IMR-90 (cell line): ENCODE measurements around the gene MALSU1. TPM values are rescaled to one million over a fixed set of nuclear protein-coding genes. Genes with fewer than 3 reads are reported as not detected.
A peak's percentile ranks its signal among the peaks of the same experiment; 100 is the strongest.

Experiments
- ATAC-seq: fragments of 200-7000 bp; cut with Tn5 transposase; 2 replicates; pipeline ENCODE4 v1.9.1; 2020; ENCODE audit warnings: low read depth, mild to moderate bottlenecking, moderate library complexity
- BruUV-seq: library from RNA; stranded (reverse); fragments of 400-500 nt; replicated peaks from 2 replicates; lab custom pipeline; 2021; lab: Mats Ljungman, UMichigan
- CTCF ChIA-PET: fragments of 300-600 bp; formaldehyde crosslinking; extraction: SDS; loops from one replicate; lab custom pipeline; 2021; ENCODE audit warnings: antibody characterized with exemption; lab: Yijun Ruan, JAX
- POLR2A ChIA-PET: fragments of 300-600 bp; sonication (Branson Sonifier 250); formaldehyde crosslinking; loops from one replicate; lab custom pipeline; 2022; ENCODE audit warnings: antibody characterized with exemption; ENCODE audit not compliant: unreplicated experiment; lab: Charles Lee
- DNase-seq: peaks from one replicate; pipeline ENCODE4 v3.0.0; 2013
- H2AFZ ChIP-seq: replicated peaks from 2 replicates; pipeline ENCODE3; 2013; ENCODE audit warnings: low read length, mild to moderate bottlenecking; ENCODE audit not compliant: poor library complexity
- H2AK5ac ChIP-seq: 2 replicates; pipeline ENCODE4 v1.6.1; 2013; ENCODE audit warnings: low read depth, low read length, inconsistent platforms
- H2AK9ac ChIP-seq: replicated peaks from 2 replicates; pipeline ENCODE3; 2013; ENCODE audit warnings: mild to moderate bottlenecking, low read depth, low read length, moderate library complexity; ENCODE audit not compliant: poor library complexity
- H2BK120ac ChIP-seq: 2 replicates; pipeline ENCODE4 v1.6.1; 2013; ENCODE audit warnings: low read depth, low read length, inconsistent platforms
- H2BK15ac ChIP-seq: 3 replicates; pipeline ENCODE4 v1.6.1; 2013; ENCODE audit warnings: low read depth, low read length, inconsistent platforms
- H2BK20ac ChIP-seq: 2 replicates; pipeline ENCODE4 v1.6.1; 2013; ENCODE audit warnings: low read depth, mild to moderate bottlenecking, inconsistent platforms, low read length, moderate library complexity
- H2BK5ac ChIP-seq: 2 replicates; pipeline ENCODE4 v1.6.1; 2013; ENCODE audit warnings: mild to moderate bottlenecking, low read depth, low read length, inconsistent platforms; ENCODE audit not compliant: poor library complexity, severe bottlenecking
- H3K14ac ChIP-seq: replicated peaks from 2 replicates; pipeline ENCODE4 v1.6.1; 2013; ENCODE audit warnings: low read depth, low read length, inconsistent platforms
- H3K18ac ChIP-seq: 2 replicates; pipeline ENCODE4 v1.6.1; 2013; ENCODE audit warnings: low read depth, low read length, control low read depth
- H3K23ac ChIP-seq: 2 replicates; pipeline ENCODE4 v1.6.1; 2013; ENCODE audit warnings: low read depth, low read length, inconsistent platforms
- H3K27ac ChIP-seq: 2 replicates; pipeline ENCODE4 v1.5.1; 2013; ENCODE audit warnings: mild to moderate bottlenecking, control low read depth, low read length; ENCODE audit not compliant: insufficient read depth
- H3K27me3 ChIP-seq: 2 replicates; pipeline ENCODE4 v1.6.1; 2013; ENCODE audit warnings: low read length; ENCODE audit not compliant: control insufficient read depth, insufficient read depth
- H3K36me3 ChIP-seq: 2 replicates; pipeline ENCODE4 v1.6.1; 2013; ENCODE audit warnings: low read length, mixed read lengths; ENCODE audit not compliant: control insufficient read depth, insufficient read depth
- H3K4ac ChIP-seq: 2 replicates; pipeline ENCODE4 v1.6.1; 2013; ENCODE audit warnings: low read depth, low read length, inconsistent platforms
- H3K4me1 ChIP-seq: 2 replicates; pipeline ENCODE4 v1.6.1; 2013; ENCODE audit warnings: low read length, mixed read lengths; ENCODE audit not compliant: control insufficient read depth, insufficient read depth
- H3K4me2 ChIP-seq: 2 replicates; pipeline ENCODE4 v1.6.1; 2013; ENCODE audit warnings: low read depth, mild to moderate bottlenecking, control low read depth, low read length, moderate library complexity
- H3K4me3 ChIP-seq: 2 replicates; pipeline ENCODE4 v1.5.1; 2013; ENCODE audit warnings: low read depth, mild to moderate bottlenecking, control low read depth, low read length, moderate library complexity; ENCODE audit not compliant: insufficient read depth
- H3K56ac ChIP-seq: 2 replicates; pipeline ENCODE4 v1.6.1; 2013; ENCODE audit warnings: low read length, inconsistent platforms; ENCODE audit not compliant: insufficient read depth; ENCODE audit errors: extremely low read depth
- H3K79me1 ChIP-seq, 2 experiments: 2 replicates each; pipeline ENCODE4 v1.6.1; 2013; ENCODE audit warnings: low read length in 2 of 2, inconsistent platforms in 1 of 2, low read depth in 1 of 2
- H3K9ac ChIP-seq: 2 replicates; pipeline ENCODE4 v1.6.1; 2013; ENCODE audit warnings: low read depth, low read length, control low read depth
- H3K9me1 ChIP-seq: 2 replicates; pipeline ENCODE4 v1.6.1; 2013; ENCODE audit warnings: low read length, inconsistent platforms; ENCODE audit not compliant: insufficient read depth
- H3K9me3 ChIP-seq: 2 replicates; pipeline ENCODE4 v1.6.1; 2013; ENCODE audit warnings: low read length; ENCODE audit not compliant: control insufficient read depth, insufficient read depth
- H4K20me1 ChIP-seq: 2 replicates; pipeline ENCODE4 v1.6.1; 2013; ENCODE audit warnings: low read length, inconsistent platforms; ENCODE audit not compliant: insufficient read depth
- H4K5ac ChIP-seq: 2 replicates; pipeline ENCODE4 v1.6.1; 2013; ENCODE audit warnings: mild to moderate bottlenecking, low read depth, low read length, control low read depth
- H4K8ac ChIP-seq, 2 experiments: 2 replicates each; pipeline ENCODE4 v1.6.1; 2013; ENCODE audit warnings: low read depth in 2 of 2, low read length in 2 of 2, control low read depth in 1 of 2, inconsistent platforms in 1 of 2
- H4K91ac ChIP-seq: 2 replicates; pipeline ENCODE4 v1.6.1; 2013; ENCODE audit warnings: low read depth, low read length, inconsistent platforms; ENCODE audit not compliant: insufficient read depth
- CEBPB ChIP-seq: IDR thresholded peaks from 2 replicates; pipeline ENCODE4 v1.6.1; 2012; ENCODE audit warnings: low read depth, low read length, improper control_type of control experiment
- CTCF ChIP-seq: conservative IDR thresholded peaks from 2 replicates; pipeline ENCODE4 v1.5.1; 2012; ENCODE audit warnings: mild to moderate bottlenecking, low read depth, low read length, improper control_type of control experiment
- MAZ ChIP-seq: IDR thresholded peaks from 2 replicates; pipeline ENCODE4 v1.6.1; 2012; ENCODE audit warnings: low read depth, mild to moderate bottlenecking, low read length, improper control_type of control experiment, moderate library complexity, borderline replicate concordance
- MXI1 ChIP-seq: IDR thresholded peaks from 2 replicates; pipeline ENCODE4 v1.6.1; 2012; ENCODE audit warnings: low read depth, mild to moderate bottlenecking, low read length, moderate library complexity, borderline replicate concordance
- NFE2L2 ChIP-seq: fragments of 150-350 bp; IDR thresholded peaks from 2 replicates; pipeline ENCODE4 v1.6.1; 2016; ENCODE audit warnings: low read depth, mild to moderate bottlenecking, low read length
- RCOR1 ChIP-seq: IDR thresholded peaks from 2 replicates; pipeline ENCODE4 v1.6.1; 2012; ENCODE audit warnings: mild to moderate bottlenecking, low read length, improper control_type of control experiment; ENCODE audit not compliant: insufficient replicate concordance
- RFX5 ChIP-seq: IDR thresholded peaks from 2 replicates; pipeline ENCODE4 v1.8.0; 2012; ENCODE audit warnings: low read depth, mild to moderate bottlenecking, low read length, moderate library complexity
- WGBS, 2 experiments: methylation state at CpG; one replicate each; pipeline versions ENCODE4 v1.1.5 to v1.1.7; 2013; ENCODE audit warnings: missing lambda C conversion rate in 2 of 2; ENCODE audit not compliant: insufficient read length in 1 of 2; ENCODE audit errors: extremely low coverage in 2 of 2; 5-methylcytosine and 5-hydroxymethylcytosine counted together
- dilution Hi-C: fragments of 300-500 bp; cut with HindIII; formaldehyde crosslinking; loops from one replicate; pipeline ENCODE4 v1.14.3; 2018; ENCODE audit warnings: low sequenced_read_pairs; ENCODE audit not compliant: unreplicated experiment
- in situ Hi-C: fragments of 300-500 bp; cut with MboI; formaldehyde crosslinking; loops from 3 replicates; pipeline ENCODE4 v1.14.3; 2019; ENCODE audit warnings: low sequenced_read_pairs, inconsistent platforms, mixed read lengths
- intact Hi-C: fragments of 100-400 bp; cut with micrococcal nuclease; formaldehyde crosslinking; loops from 2 replicates; pipeline ENCODE4 v1.10.0; 2022
- polyA plus RNA-seq, 3 experiments: library from polyadenylated mRNA; depleted of rRNA; stranded (reverse); fragments of >200 nt; gene quantifications; 2 replicates each; pipeline ENCODE4 v1.2.3, GENCODE V29; 2012; ENCODE audit warnings: low replicate concordance in 1 of 3
- total RNA-seq: library from RNA; depleted of rRNA; stranded (reverse); fragments of >200 nt; gene quantifications from 2 replicates; pipeline ENCODE4 v1.2.3, GENCODE V29; 2012

The MALSU1 gene
- total and polyA plus RNA-seq, 2 of the 4 experiments (the other 2 are of a cell fraction) = 30.5 to 36.0 TPM

GRCh38 chr7:23287612-23288011 is 11.5 kb upstream of the MALSU1 start:
- Histone ChIP-seq H3K56ac (no peak overlapping the region), H4K91ac (no peak overlapping the region), H3K9me3 (no peaks in the 10 kb centered on the region), H4K20me1 (no peaks in the 10 kb centered on the region), H3K9me1 (no peaks in the 10 kb centered on the region), H3K18ac (no peak overlapping the region), H3K4me1 (no peaks in the 10 kb centered on the region), H3K14ac (no peak overlapping the region), H3K27me3 (no peaks in the 10 kb centered on the region), H2BK5ac (no peak overlapping the region), H3K4me2 (no peak overlapping the region), H3K4ac (no peak overlapping the region), H2BK15ac (no peak overlapping the region), H4K8ac (no peak overlapping the region), H4K5ac (no peak overlapping the region), H2AK9ac (peak overlapping the region; percentile 51), H3K36me3 (no peaks in the 10 kb centered on the region), H3K79me1 (no peaks in the 10 kb centered on the region), H3K9ac (no peak overlapping the region), H2BK120ac (no peak overlapping the region), H2BK20ac (no peak overlapping the region), H3K4me3 (no peak overlapping the region), H2AK5ac (no peak overlapping the region), H2AFZ (peak overlapping the region; percentile 59), H3K27ac (no peak overlapping the region), H3K23ac (no peak overlapping the region)
- ChIA-PET POLR2A (no interaction called here), CTCF (interaction anchor here (0.6 kb wide), 1 partner anchor 466 kb away, joined by 3 read pairs; no protein-coding TSS in a partner anchor)
- TF ChIP-seq CTCF (no peak), RFX5 (no peak), MXI1 (no peak), MAZ (no peak), CEBPB (no peak), RCOR1 (no peak), NFE2L2 (no peak)
- dilution Hi-C loops (no loop called here), intact Hi-C loops (no loop called here), in situ Hi-C loops (no loop called here)
- BruUV-seq = no TSS peak
- ATAC-seq (no peak), DNase-seq (no peak)
- WGBS, 2 experiments = 92% methylated on average over 2 of the region's 5 CpGs; no CpG with 5 or more reads in 1 of the 2 experiments
